Transverse colon (tissue), 3 donors: ENCODE data around the gene GTF2IRD1.

Source experiments
- EP300 ChIP-seq: sonication (generic); formaldehyde crosslinking; IDR thresholded peaks from one replicate; pipeline ENCODE4 v1.6.1; 2017; ENCODE audit warnings: antibody characterized with exemption, low read depth
- POLR2A ChIP-seq: fragments of 450-650 bp; IDR thresholded peaks from one replicate; pipeline ENCODE4 v1.6.1; 2016; ENCODE audit warnings: antibody characterized with exemption, mild to moderate bottlenecking, moderate library complexity
- POLR2AphosphoS5 ChIP-seq, 3 donors: sonication (generic); formaldehyde crosslinking; IDR thresholded peaks; one replicate each; pipeline ENCODE4 v1.6.1; 2016; ENCODE audit warnings: antibody characterized with exemption in 3 of 3

GRCh38 chr7:74525140-74525539 is 71.4 kb downstream of the GTF2IRD1 start:
- TF ChIP-seq EP300 = no peak
- no peak for TF ChIP-seq POLR2AphosphoS5 (IDR thresholded peaks at IDR 0.05)
- no peak for TF ChIP-seq POLR2A
